Stimulated activated naive B cell treated with anti-CD40 and anti-IgM and Interleukin-4, amounts not matched to agents 10 μg/mL and 1 μg/mL and 100 μg/mL, for 72 hours (primary cell): Measurements from ENCODE around the gene WDR93.
"Not testable (repeated sequence)": the region's sequence is repeated elsewhere in the genome, so short reads cannot be mapped to it uniquely, and the experiment has no call there.

Experiments
- ATAC-seq, 2 donors: fragments of 150-1000 bp; cut with Tn5 transposase; replicated peaks; 2 replicates each; pipeline ENCODE4 v1.10.0; 2021; ENCODE audit warnings: moderate library complexity in 1 of 2
- DNase-seq: peaks from one replicate; pipeline ENCODE4 v3.0.0; 2021
- H3K27ac Mint-ChIP-seq: one replicate; pipeline ENCODE4 v1.8.0; 2022; ENCODE audit warnings: mild to moderate bottlenecking, mixed read lengths
- H3K27me3 Mint-ChIP-seq, 2 donors: one replicate each; pipeline ENCODE4 v1.8.0; 2022; ENCODE audit warnings: mixed read lengths in 2 of 2
- H3K36me3 Mint-ChIP-seq, 2 donors: one replicate each; pipeline ENCODE4 v1.8.0; 2022; ENCODE audit warnings: mixed read lengths in 2 of 2, mild to moderate bottlenecking in 1 of 2
- H3K4me1 Mint-ChIP-seq, 2 donors: one replicate each; pipeline ENCODE4 v1.8.0; 2022; ENCODE audit warnings: mixed read lengths in 2 of 2, mild to moderate bottlenecking in 1 of 2
- H3K4me3 Mint-ChIP-seq, 2 donors: one replicate each; pipeline ENCODE4 v1.8.0; 2022; ENCODE audit warnings: mild to moderate bottlenecking in 2 of 2, mixed read lengths in 2 of 2, moderate library complexity in 1 of 2
- H3K9me3 Mint-ChIP-seq, 2 donors: one replicate each; pipeline ENCODE4 v1.8.0; 2022; ENCODE audit warnings: mixed read lengths in 2 of 2, mild to moderate bottlenecking in 1 of 2

Gene WDR93

GRCh38 chr15:89769366-89769765, 78.8 kb downstream of the WDR93 start:
- Mint-ChIP-seq H3K27ac (no peak overlapping the region), H3K9me3 (no peaks in the 10 kb centered on the region), H3K4me3 (no peak overlapping the region), H3K27me3 (peaks cover 0 to 12% of the 10 kb centered on the region in 2 donors), H3K36me3 (no peaks in the 10 kb centered on the region), H3K4me1 (no peaks in the 10 kb centered on the region)
- no peak for ATAC-seq
- no peak for DNase-seq

GRCh38 chr15:89770041-89770440, 79.4 kb downstream of the WDR93 start:
- Mint-ChIP-seq H3K27ac (no peak overlapping the region), H3K4me1 (no peaks in the 10 kb centered on the region), H3K9me3 (no peaks in the 10 kb centered on the region), H3K27me3 (peaks cover 0 to 12% of the 10 kb centered on the region in 2 donors), H3K36me3 (no peaks in the 10 kb centered on the region), H3K4me3 (no peak overlapping the region)
- DNase-seq = no peak
- no peak for ATAC-seq

- no peaks in the 10 kb centered on the region for H3K36me3 Mint-ChIP-seq
- no peak overlapping the region for H3K4me3 Mint-ChIP-seq
- H3K9me3 Mint-ChIP-seq = no peaks in the 10 kb centered on the region
- ATAC-seq = peak; percentile 68 to 71
- DNase-seq = no peak
- peaks cover 7 to 21% of the 10 kb centered on the region in 2 donors for H3K27me3 Mint-ChIP-seq
- H3K4me1 Mint-ChIP-seq = peaks cover 0 to 10% of the 10 kb centered on the region in 2 donors
- no peak overlapping the region for H3K27ac Mint-ChIP-seq
Observed at GRCh38 chr15:89772932-89773583, 82.4 kb downstream of the WDR93 start.

DNA sequence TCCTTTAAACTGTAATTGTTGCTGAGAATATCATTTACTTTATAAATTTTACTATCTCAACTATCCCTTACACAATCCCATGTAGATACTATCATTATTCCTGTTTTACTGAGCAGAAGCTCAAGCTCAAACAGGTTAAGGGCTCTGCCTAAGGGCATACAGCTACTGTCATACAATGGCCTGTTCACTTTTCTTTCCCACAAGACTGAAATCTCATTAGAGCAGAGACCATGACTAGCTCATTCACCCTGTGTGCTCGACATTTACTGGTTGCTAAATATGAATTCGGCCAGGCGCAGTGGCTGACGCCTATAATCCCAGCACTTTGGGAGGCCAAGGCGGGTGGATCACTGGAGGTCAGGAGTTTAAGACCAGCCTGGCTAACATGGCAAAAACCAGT, 83.9 kb downstream of the WDR93 start:
- H3K4me1 Mint-ChIP-seq = peaks cover 0 to 10% of the 10 kb centered on the region in 2 donors
- H3K27me3 Mint-ChIP-seq = peaks cover 11 to 25% of the 10 kb centered on the region in 2 donors
- H3K4me3 Mint-ChIP-seq = no peak overlapping the region
- DNase-seq (no peak), ATAC-seq (no peak)
- no peak overlapping the region for H3K27ac Mint-ChIP-seq
- H3K9me3 Mint-ChIP-seq = no peaks in the 10 kb centered on the region
- H3K36me3 Mint-ChIP-seq = no peaks in the 10 kb centered on the region

GRCh38 chr15:89775815-89776214, 85.2 kb downstream of the WDR93 start:
- peaks cover 11 to 20% of the 10 kb centered on the region in 2 donors for H3K27me3 Mint-ChIP-seq
- H3K9me3 Mint-ChIP-seq = no peaks in the 10 kb centered on the region
- H3K36me3 Mint-ChIP-seq = no peaks in the 10 kb centered on the region
- no peak overlapping the region for H3K4me3 Mint-ChIP-seq
- no peak for ATAC-seq
- DNase-seq = no peak
- H3K4me1 Mint-ChIP-seq = peaks cover 4 to 18% of the 10 kb centered on the region in 2 donors
- H3K27ac Mint-ChIP-seq = no peak overlapping the region

DNA sequence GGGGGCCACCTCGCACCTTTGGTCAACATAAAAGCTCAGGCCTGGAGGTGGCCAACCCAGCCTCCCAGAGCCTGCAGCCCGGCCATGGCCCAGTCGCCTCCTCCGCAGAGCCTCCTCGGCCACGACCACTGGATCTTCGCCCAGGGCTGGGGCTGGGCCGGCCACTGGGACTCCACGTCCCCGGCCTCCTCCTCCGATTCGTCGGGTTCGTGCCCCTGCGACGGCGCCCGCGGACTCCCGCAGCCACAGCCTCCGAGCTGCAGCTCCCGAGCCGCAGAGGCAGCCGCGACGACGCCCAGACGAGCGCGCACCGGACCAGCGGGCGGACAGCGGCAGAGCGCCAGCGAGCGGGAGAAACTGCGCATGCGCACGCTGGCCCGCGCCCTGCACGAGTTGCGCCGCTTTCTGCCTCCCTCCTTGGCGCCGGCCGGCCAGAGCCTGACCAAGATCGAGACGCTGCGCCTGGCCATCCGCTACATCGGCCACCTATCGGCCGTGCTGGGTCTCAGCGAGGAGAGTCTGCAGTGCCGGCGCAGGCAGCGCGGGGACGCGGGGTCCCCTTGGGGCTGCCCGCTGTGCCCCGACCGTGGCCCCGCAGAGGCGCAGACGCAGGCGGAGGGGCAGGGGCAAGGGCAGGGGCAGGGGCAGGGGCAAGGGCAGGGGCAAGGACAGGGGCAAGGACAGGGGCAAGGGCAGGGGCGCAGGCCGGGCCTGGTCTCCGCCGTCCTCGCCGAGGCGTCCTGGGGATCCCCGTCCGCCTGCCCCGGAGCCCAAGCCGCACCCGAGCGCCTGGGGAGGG, 85.9 kb downstream of the WDR93 start, which contains the start of gene MESP2:
Gene MESP2 (plus strand): TSS at position 59 of the 799 bp plus-strand sequence. CDS start 26 bp downstream, at position 85.
- H3K27ac Mint-ChIP-seq = no peak within 1 kb of the TSS
- H3K4me1 Mint-ChIP-seq = peaks cover 9 to 25% of the 10 kb centered on the region in 2 donors
- peak; percentile 46 for DNase-seq
- no peaks in the 10 kb centered on the region for H3K9me3 Mint-ChIP-seq
- peak; percentile 62 to 63 for ATAC-seq
- H3K4me3 Mint-ChIP-seq = peak within 1 kb of the TSS; percentile 72 to 81
- no peaks in the 10 kb centered on the region for H3K36me3 Mint-ChIP-seq
- peaks cover 11 to 20% of the 10 kb centered on the region in 2 donors for H3K27me3 Mint-ChIP-seq

- H3K4me3 Mint-ChIP-seq = peak overlapping the region in 1 of 2 donors; percentile 60
- H3K27me3 Mint-ChIP-seq = peaks cover 11 to 20% of the 10 kb centered on the region in 2 donors
- peaks cover 0 to 2% of the 10 kb centered on the region in 2 donors for H3K9me3 Mint-ChIP-seq
- DNase-seq (no peak), ATAC-seq (no peak)
- peaks cover 15 to 32% of the 10 kb centered on the region in 2 donors for H3K4me1 Mint-ChIP-seq
- no peaks in the 10 kb centered on the region for H3K36me3 Mint-ChIP-seq
- H3K27ac Mint-ChIP-seq = no peak overlapping the region
Observed at GRCh38 chr15:89777073-89777751, 86.6 kb downstream of the WDR93 start.

GRCh38 chr15:89777782-89778380, 87.3 kb downstream of the WDR93 start:
- peaks cover 18 to 38% of the 10 kb centered on the region in 2 donors for H3K4me1 Mint-ChIP-seq
- no peak for ATAC-seq
- H3K9me3 Mint-ChIP-seq = peaks cover 0 to 2% of the 10 kb centered on the region in 2 donors
- DNase-seq = no peak
- no peak overlapping the region for H3K27ac Mint-ChIP-seq
- peaks cover 11 to 20% of the 10 kb centered on the region in 2 donors for H3K27me3 Mint-ChIP-seq
- H3K4me3 Mint-ChIP-seq = no peak overlapping the region
- H3K36me3 Mint-ChIP-seq = no peaks in the 10 kb centered on the region

DNA sequence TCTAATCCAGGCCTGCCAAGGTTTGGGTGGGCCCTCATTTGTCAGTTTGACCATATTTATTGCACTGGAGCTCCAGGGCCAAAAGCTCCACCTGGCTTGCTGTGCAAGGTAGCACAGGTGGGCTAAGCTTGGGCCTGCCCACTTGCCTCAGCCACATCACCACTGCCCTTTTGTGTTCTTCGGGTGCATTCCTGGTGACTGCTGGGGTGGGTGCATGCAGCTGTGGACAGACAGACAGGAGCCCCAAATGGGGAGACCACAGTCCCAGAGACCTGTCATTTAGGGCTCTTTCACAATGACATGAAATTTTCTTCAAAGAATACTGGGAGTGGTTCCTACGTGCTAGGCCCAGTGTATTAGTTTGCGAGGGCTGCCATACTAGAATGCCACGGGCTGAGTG, 88.2 kb downstream of the WDR93 start:
- H3K27me3 Mint-ChIP-seq = peaks cover 11 to 20% of the 10 kb centered on the region in 2 donors
- peaks cover 0 to 2% of the 10 kb centered on the region in 2 donors for H3K9me3 Mint-ChIP-seq
- H3K36me3 Mint-ChIP-seq = no peaks in the 10 kb centered on the region
- ATAC-seq = no peak
- H3K27ac Mint-ChIP-seq = no peak overlapping the region
- no peak for DNase-seq
- no peak overlapping the region for H3K4me3 Mint-ChIP-seq
- H3K4me1 Mint-ChIP-seq = peaks cover 20 to 41% of the 10 kb centered on the region in 2 donors

DNA sequence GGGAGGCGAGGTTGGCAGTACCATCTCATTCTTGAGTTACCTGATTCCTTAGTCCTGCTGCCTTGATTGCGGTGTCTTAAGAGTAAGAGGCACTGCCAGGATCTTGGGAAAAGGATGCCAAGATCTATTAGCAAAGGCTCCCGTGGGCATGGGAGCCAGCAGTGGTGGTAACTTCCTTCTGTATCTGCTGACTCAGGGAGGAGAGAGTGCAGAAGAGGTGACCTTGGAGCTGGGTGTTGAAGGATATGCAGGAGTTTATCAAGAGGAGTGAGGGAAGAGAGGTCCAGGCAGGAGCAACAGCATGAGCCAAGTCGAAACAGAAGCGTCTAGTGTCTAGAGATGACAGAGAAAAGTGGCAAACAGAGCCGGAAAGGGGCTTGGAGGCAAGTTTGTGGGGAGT, 90.0 kb downstream of the WDR93 start:
- DNase-seq (no peak), ATAC-seq (no peak)
- peak overlapping the region in 1 of 2 donors; percentile 1 for H3K4me3 Mint-ChIP-seq
- H3K27me3 Mint-ChIP-seq = peaks cover 11 to 20% of the 10 kb centered on the region in 2 donors
- no peaks in the 10 kb centered on the region for H3K36me3 Mint-ChIP-seq
- H3K9me3 Mint-ChIP-seq = peaks cover 0 to 2% of the 10 kb centered on the region in 2 donors
- peaks cover 22 to 41% of the 10 kb centered on the region in 2 donors for H3K4me1 Mint-ChIP-seq
- peak overlapping the region; percentile 25 for H3K27ac Mint-ChIP-seq

GRCh38 chr15:89781055-89781454, 90.4 kb downstream of the WDR93 start:
- peaks cover 11 to 20% of the 10 kb centered on the region in 2 donors for H3K27me3 Mint-ChIP-seq
- DNase-seq (peak; percentile 45), ATAC-seq (peak; percentile 68 to 74)
- peaks cover 0 to 2% of the 10 kb centered on the region in 2 donors for H3K9me3 Mint-ChIP-seq
- H3K4me1 Mint-ChIP-seq = peaks cover 22 to 41% of the 10 kb centered on the region in 2 donors
- H3K36me3 Mint-ChIP-seq = no peaks in the 10 kb centered on the region
- H3K27ac Mint-ChIP-seq = peak overlapping the region; percentile 25
- peak overlapping the region in 1 of 2 donors; percentile 1 for H3K4me3 Mint-ChIP-seq

- H3K4me1 Mint-ChIP-seq = peaks cover 22 to 34% of the 10 kb centered on the region in 2 donors
- H3K27me3 Mint-ChIP-seq = peaks cover 9 to 17% of the 10 kb centered on the region in 2 donors
- peaks cover 0 to 2% of the 10 kb centered on the region in 2 donors for H3K9me3 Mint-ChIP-seq
- peak; percentile 41 for DNase-seq
- ATAC-seq = peak; percentile 83 to 89
- H3K4me3 Mint-ChIP-seq = no peak overlapping the region
- no peaks in the 10 kb centered on the region for H3K36me3 Mint-ChIP-seq
- H3K27ac Mint-ChIP-seq = peak overlapping the region; percentile 31
Observed at GRCh38 chr15:89781891-89782618, 91.4 kb downstream of the WDR93 start.

GRCh38 chr15:89782619-89782950, 92.0 kb downstream of the WDR93 start:
- not testable (repeated sequence) for H3K9me3 Mint-ChIP-seq, H3K27ac Mint-ChIP-seq, DNase-seq, ATAC-seq, H3K4me3 Mint-ChIP-seq, H3K36me3 Mint-ChIP-seq
- Mint-ChIP-seq H3K4me1 (peaks cover 22 to 31% of the 10 kb centered on the region in 2 donors), H3K27me3 (peaks cover 7 to 14% of the 10 kb centered on the region in 2 donors)
